GM23338 (cell line): ENCODE results near the gene AMPD3.

ENCODE experiments used
- CREB1 ChIP-seq: fragments of 250-450 bp; sonication (Bioruptor Pico); IDR thresholded peaks from 2 replicates; pipeline ENCODE4 v1.5.0; 2020; ENCODE audit warnings: low read depth, mild to moderate bottlenecking, moderate library complexity
- POLR2AphosphoS5 ChIP-seq: IDR thresholded peaks from 2 replicates; pipeline ENCODE4 v1.6.1; 2016; ENCODE audit warnings: antibody characterized with exemption, low read depth
- TF ChIP-seq, protein P1 (sequence below), 2 experiments: fragments of 200-600 bp in 1 of 2; sonication (generic) in 1 of 2; conservative IDR thresholded peaks; 2 replicates each; pipeline versions ENCODE4 v1.5.1 to v1.6.1; 2016 to 2017; ENCODE audit warnings: antibody characterized with exemption in 2 of 2, low read depth in 2 of 2, mild to moderate bottlenecking in 2 of 2, moderate library complexity in 1 of 2
- TF ChIP-seq, protein P2 (sequence below): IDR thresholded peaks from one replicate; pipeline ENCODE4 v1.6.1; 2018; ENCODE audit warnings: antibody characterized with exemption; ENCODE audit not compliant: unreplicated experiment

DNA sequence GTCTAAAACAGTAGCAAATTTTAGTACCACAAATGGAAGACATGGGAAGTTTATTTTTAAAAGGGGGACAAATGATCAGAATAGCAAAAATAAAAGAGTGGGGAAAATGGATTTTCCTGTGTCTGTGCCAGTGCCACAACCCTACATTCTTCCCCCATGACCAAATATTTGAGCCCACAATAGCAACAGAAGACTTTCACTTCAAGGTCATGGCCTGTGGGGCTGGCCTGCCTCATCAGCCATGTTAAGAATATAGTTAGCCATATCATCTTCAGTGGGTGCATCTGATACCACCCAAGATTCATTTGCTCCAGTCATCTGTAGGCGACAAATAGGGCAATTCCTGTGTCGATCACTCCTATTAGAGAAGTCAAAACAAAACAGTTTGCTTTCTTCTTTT, 59.6 kb downstream of the AMPD3 start:
- TF ChIP-seq, protein P1, sequence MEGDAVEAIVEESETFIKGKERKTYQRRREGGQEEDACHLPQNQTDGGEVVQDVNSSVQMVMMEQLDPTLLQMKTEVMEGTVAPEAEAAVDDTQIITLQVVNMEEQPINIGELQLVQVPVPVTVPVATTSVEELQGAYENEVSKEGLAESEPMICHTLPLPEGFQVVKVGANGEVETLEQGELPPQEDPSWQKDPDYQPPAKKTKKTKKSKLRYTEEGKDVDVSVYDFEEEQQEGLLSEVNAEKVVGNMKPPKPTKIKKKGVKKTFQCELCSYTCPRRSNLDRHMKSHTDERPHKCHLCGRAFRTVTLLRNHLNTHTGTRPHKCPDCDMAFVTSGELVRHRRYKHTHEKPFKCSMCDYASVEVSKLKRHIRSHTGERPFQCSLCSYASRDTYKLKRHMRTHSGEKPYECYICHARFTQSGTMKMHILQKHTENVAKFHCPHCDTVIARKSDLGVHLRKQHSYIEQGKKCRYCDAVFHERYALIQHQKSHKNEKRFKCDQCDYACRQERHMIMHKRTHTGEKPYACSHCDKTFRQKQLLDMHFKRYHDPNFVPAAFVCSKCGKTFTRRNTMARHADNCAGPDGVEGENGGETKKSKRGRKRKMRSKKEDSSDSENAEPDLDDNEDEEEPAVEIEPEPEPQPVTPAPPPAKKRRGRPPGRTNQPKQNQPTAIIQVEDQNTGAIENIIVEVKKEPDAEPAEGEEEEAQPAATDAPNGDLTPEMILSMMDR (conservative IDR thresholded peaks at IDR 0.05; ENCODE audit: low read depth in 2 of 2) = no peak
- TF ChIP-seq, protein P2, sequence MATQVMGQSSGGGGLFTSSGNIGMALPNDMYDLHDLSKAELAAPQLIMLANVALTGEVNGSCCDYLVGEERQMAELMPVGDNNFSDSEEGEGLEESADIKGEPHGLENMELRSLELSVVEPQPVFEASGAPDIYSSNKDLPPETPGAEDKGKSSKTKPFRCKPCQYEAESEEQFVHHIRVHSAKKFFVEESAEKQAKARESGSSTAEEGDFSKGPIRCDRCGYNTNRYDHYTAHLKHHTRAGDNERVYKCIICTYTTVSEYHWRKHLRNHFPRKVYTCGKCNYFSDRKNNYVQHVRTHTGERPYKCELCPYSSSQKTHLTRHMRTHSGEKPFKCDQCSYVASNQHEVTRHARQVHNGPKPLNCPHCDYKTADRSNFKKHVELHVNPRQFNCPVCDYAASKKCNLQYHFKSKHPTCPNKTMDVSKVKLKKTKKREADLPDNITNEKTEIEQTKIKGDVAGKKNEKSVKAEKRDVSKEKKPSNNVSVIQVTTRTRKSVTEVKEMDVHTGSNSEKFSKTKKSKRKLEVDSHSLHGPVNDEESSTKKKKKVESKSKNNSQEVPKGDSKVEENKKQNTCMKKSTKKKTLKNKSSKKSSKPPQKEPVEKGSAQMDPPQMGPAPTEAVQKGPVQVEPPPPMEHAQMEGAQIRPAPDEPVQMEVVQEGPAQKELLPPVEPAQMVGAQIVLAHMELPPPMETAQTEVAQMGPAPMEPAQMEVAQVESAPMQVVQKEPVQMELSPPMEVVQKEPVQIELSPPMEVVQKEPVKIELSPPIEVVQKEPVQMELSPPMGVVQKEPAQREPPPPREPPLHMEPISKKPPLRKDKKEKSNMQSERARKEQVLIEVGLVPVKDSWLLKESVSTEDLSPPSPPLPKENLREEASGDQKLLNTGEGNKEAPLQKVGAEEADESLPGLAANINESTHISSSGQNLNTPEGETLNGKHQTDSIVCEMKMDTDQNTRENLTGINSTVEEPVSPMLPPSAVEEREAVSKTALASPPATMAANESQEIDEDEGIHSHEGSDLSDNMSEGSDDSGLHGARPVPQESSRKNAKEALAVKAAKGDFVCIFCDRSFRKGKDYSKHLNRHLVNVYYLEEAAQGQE = no peak
- TF ChIP-seq CREB1 (CRISPR knock-in tag) (no peak), POLR2AphosphoS5 (no peak)
